SU-DHL-6 (cell line): ENCODE data around the gene SERPINB12.

Experiments
- H2AFZ ChIP-seq: fragments of 200-600 bp; sonication (generic); 2 replicates; pipeline ENCODE4 v1.6.1; 2014; ENCODE audit warnings: low read depth, mild to moderate bottlenecking, moderate library complexity, mixed read lengths, antibody characterized with exemption, low read length; ENCODE audit not compliant: severe bottlenecking
- H3F3A ChIP-seq: fragments of 200-600 bp; shearing (Covaris generic); 2 replicates; pipeline ENCODE4 v1.6.0; 2016; ENCODE audit warnings: antibody characterized with exemption, mild to moderate bottlenecking; ENCODE audit not compliant: insufficient read depth
- H3K27ac ChIP-seq: fragments of 200-600 bp; sonication (generic); 2 replicates; pipeline ENCODE4 v1.5.1; 2016; ENCODE audit warnings: low read depth, mild to moderate bottlenecking, low read length, moderate library complexity, mixed read lengths
- H3K27me3 ChIP-seq: fragments of 200-600 bp; sonication (generic), shearing (Covaris generic); 2 replicates; pipeline ENCODE4 v1.6.0; 2014; ENCODE audit warnings: mild to moderate bottlenecking, low read length
- H3K36me3 ChIP-seq: fragments of 200-600 bp; sonication (generic); 2 replicates; pipeline ENCODE4 v1.6.1; 2014; ENCODE audit warnings: mild to moderate bottlenecking, low read length, mixed read lengths
- H3K4me2 ChIP-seq: fragments of 300-600, 200-600 bp; shearing (Covaris generic), sonication (generic); 2 replicates; pipeline ENCODE4 v1.6.0; 2014; ENCODE audit warnings: low read length, low read depth, mild to moderate bottlenecking; ENCODE audit not compliant: poor library complexity, severe bottlenecking
- H3K4me3 ChIP-seq: fragments of 200-600 bp; sonication (generic); 2 replicates; pipeline ENCODE4 v1.5.1; 2014; ENCODE audit warnings: antibody characterized with exemption, low read length, mild to moderate bottlenecking, mixed read lengths; ENCODE audit not compliant: insufficient read depth, poor library complexity, severe bottlenecking
- H3K79me2 ChIP-seq: fragments of 200-600 bp; sonication (generic); 2 replicates; pipeline ENCODE4 v1.6.1; 2014; ENCODE audit warnings: mild to moderate bottlenecking, low read length, moderate library complexity; ENCODE audit not compliant: insufficient read depth
- H3K9ac ChIP-seq: fragments of 200-600 bp; sonication (generic); 2 replicates; pipeline ENCODE4 v1.7.0; 2014; ENCODE audit warnings: mild to moderate bottlenecking, low read length
- H3K9me2 ChIP-seq: fragments of 200-600 bp; sonication (generic); replicated peaks from 2 replicates; pipeline ENCODE4 v1.6.1; 2014; ENCODE audit warnings: low read length; ENCODE audit not compliant: insufficient read depth
- H3K9me3 ChIP-seq: fragments of 200-600 bp; sonication (generic); 2 replicates; pipeline ENCODE4 v1.6.1; 2014; ENCODE audit warnings: low read length, mixed read lengths; ENCODE audit not compliant: insufficient read depth
- H4K20me1 ChIP-seq: fragments of 200-600 bp; sonication (generic); 2 replicates; pipeline ENCODE4 v1.6.1; 2014; ENCODE audit warnings: low read depth, mild to moderate bottlenecking, antibody characterized with exemption, low read length, moderate library complexity, mixed read lengths
- CTCF ChIP-seq: fragments of 200-600 bp; sonication (generic); IDR thresholded peaks from one replicate; pipeline ENCODE4 v1.5.1; 2017; ENCODE audit warnings: antibody characterized with exemption, mild to moderate bottlenecking, low read length, moderate library complexity; ENCODE audit not compliant: insufficient read depth, poor library complexity, severe bottlenecking
- EZH2phosphoT487 ChIP-seq: fragments of 200-600 bp; sonication (generic), shearing (Covaris generic); conservative IDR thresholded peaks from 2 replicates; pipeline ENCODE4 v1.6.1; 2018; ENCODE audit warnings: mild to moderate bottlenecking, antibody characterized with exemption, low read length, moderate library complexity, mixed read lengths

The SERPINB12 gene

GRCh38 chr18:63544017-63544416, 1.8 kb downstream of the SERPINB12 start:
- no peak overlapping the region for H3K9ac ChIP-seq
- H3K36me3 ChIP-seq = no peaks in the 10 kb centered on the region
- H3K4me2 ChIP-seq = no peak overlapping the region
- H3K9me3 ChIP-seq = no peaks in the 10 kb centered on the region
- H3K79me2 ChIP-seq = no peaks in the 10 kb centered on the region
- TF ChIP-seq CTCF (no peak), EZH2phosphoT487 (no peak)
- no peaks in the 10 kb centered on the region for H3F3A ChIP-seq
- no peak overlapping the region for H3K4me3 ChIP-seq
- H2AFZ ChIP-seq = no peak overlapping the region
- no peaks in the 10 kb centered on the region for H4K20me1 ChIP-seq
- H3K27ac ChIP-seq = no peak overlapping the region
- H3K27me3 ChIP-seq = no peaks in the 10 kb centered on the region
- H3K9me2 ChIP-seq = no peaks in the 10 kb centered on the region

GRCh38 chr18:63545000-63545399, 2.8 kb downstream of the SERPINB12 start:
- H3K9me2 ChIP-seq = no peaks in the 10 kb centered on the region
- no peak overlapping the region for H3K4me2 ChIP-seq
- H4K20me1 ChIP-seq = no peaks in the 10 kb centered on the region
- no peak overlapping the region for H3K4me3 ChIP-seq
- no peak overlapping the region for H3K9ac ChIP-seq
- no peaks in the 10 kb centered on the region for H3K9me3 ChIP-seq
- H3K36me3 ChIP-seq = no peaks in the 10 kb centered on the region
- no peak overlapping the region for H3K27ac ChIP-seq
- no peak overlapping the region for H2AFZ ChIP-seq
- no peaks in the 10 kb centered on the region for H3F3A ChIP-seq
- no peaks in the 10 kb centered on the region for H3K79me2 ChIP-seq
- no peak for TF ChIP-seq CTCF
- no peak for TF ChIP-seq EZH2phosphoT487
- no peaks in the 10 kb centered on the region for H3K27me3 ChIP-seq

- H2AFZ ChIP-seq = no peak overlapping the region
- no peaks in the 10 kb centered on the region for H3K79me2 ChIP-seq
- H3K9me3 ChIP-seq = no peaks in the 10 kb centered on the region
- H3K9me2 ChIP-seq = no peaks in the 10 kb centered on the region
- no peaks in the 10 kb centered on the region for H3K36me3 ChIP-seq
- no peak overlapping the region for H3K4me2 ChIP-seq
- H3K27me3 ChIP-seq = no peaks in the 10 kb centered on the region
- no peak overlapping the region for H3K27ac ChIP-seq
- no peak overlapping the region for H3K4me3 ChIP-seq
- no peak overlapping the region for H3K9ac ChIP-seq
- no peaks in the 10 kb centered on the region for H4K20me1 ChIP-seq
- no peak for TF ChIP-seq EZH2phosphoT487
- no peaks in the 10 kb centered on the region for H3F3A ChIP-seq
Measured at GRCh38 chr18:63550068-63550467, 7.9 kb downstream of the SERPINB12 start.

GRCh38 chr18:63551769-63552168, 9.6 kb downstream of the SERPINB12 start:
- H2AFZ ChIP-seq = no peak overlapping the region
- no peaks in the 10 kb centered on the region for H3K9me2 ChIP-seq
- no peaks in the 10 kb centered on the region for H3K36me3 ChIP-seq
- no peaks in the 10 kb centered on the region for H3K9me3 ChIP-seq
- no peaks in the 10 kb centered on the region for H3F3A ChIP-seq
- no peaks in the 10 kb centered on the region for H4K20me1 ChIP-seq
- H3K9ac ChIP-seq = no peak overlapping the region
- no peak for TF ChIP-seq CTCF
- TF ChIP-seq EZH2phosphoT487 = no peak
- H3K4me3 ChIP-seq = no peak overlapping the region
- no peaks in the 10 kb centered on the region for H3K79me2 ChIP-seq
- no peak overlapping the region for H3K27ac ChIP-seq
- H3K4me2 ChIP-seq = no peak overlapping the region
- H3K27me3 ChIP-seq = no peaks in the 10 kb centered on the region
